ENCODE results near the gene ZPBP.
"Not testable (repeated sequence)": the region's sequence is repeated elsewhere in the genome, so short reads cannot be mapped to it uniquely, and the experiment has no call there.

ZPBP gene

GRCh38 chr7:50092579-50093491 lies at the start of gene ZPBP:
Gene ZPBP, minus strand, starts transcription at chr7:50093246. Its CDS starts 52 bp downstream, at chr7:50093194.
- peak; percentile 51 for DNase-seq

- DNase-seq, result peak; percentile 51
These were observed 49.5 kb upstream of the ZPBP start for GRCh38 chr7:50142425-50143017.

- no peak for DNase-seq
These were observed 48.8 kb upstream of the ZPBP start for GRCh38 chr7:50141854-50142253.

- no peak for DNase-seq
These were observed 48.1 kb upstream of the ZPBP start for GRCh38 chr7:50141131-50141530.

- no peak for DNase-seq
These were observed 47.6 kb upstream of the ZPBP start for GRCh38 chr7:50140688-50141087.

- DNase-seq, result no peak
These were observed 45.1 kb upstream of the ZPBP start for GRCh38 chr7:50138101-50138500.

GRCh38 chr7:50125766-50126165 lies 32.7 kb upstream of the ZPBP start:
- DNase-seq, result no peak

- no peak for DNase-seq
These were observed 28.2 kb upstream of the ZPBP start for GRCh38 chr7:50121286-50121685.

GRCh38 chr7:50119815-50120637 lies 27.0 kb upstream of the ZPBP start:
- no peak for DNase-seq

GRCh38 chr7:50112250-50112649 lies 19.2 kb upstream of the ZPBP start:
- no peak for DNase-seq

GRCh38 chr7:50101873-50102272 lies 8.8 kb upstream of the ZPBP start:
- no peak for DNase-seq

GRCh38 chr7:50095634-50096033 lies 2.6 kb upstream of the ZPBP start:
- DNase-seq, result no peak

GRCh38 chr7:50088463-50089129 lies 4.5 kb downstream of the ZPBP start:
- no peak for DNase-seq

GRCh38 chr7:50085344-50085743 lies 7.7 kb downstream of the ZPBP start:
- no peak for DNase-seq

- no peak for DNase-seq
These were observed 20.0 kb downstream of the ZPBP start for GRCh38 chr7:50073093-50073492.

GRCh38 chr7:50069613-50070012 lies 23.4 kb downstream of the ZPBP start:
- no peak for DNase-seq

- DNase-seq, result peak; percentile 9
These were observed 24.0 kb downstream of the ZPBP start for GRCh38 chr7:50068850-50069551.

GRCh38 chr7:50068026-50068425 lies 25.0 kb downstream of the ZPBP start:
- DNase-seq, result peak; percentile 5

GRCh38 chr7:50062951-50063350 lies 30.1 kb downstream of the ZPBP start:
- DNase-seq, result no peak

GRCh38 chr7:50056131-50056530 lies 36.9 kb downstream of the ZPBP start:
- DNase-seq, result no peak

- no peak for DNase-seq
These were observed 45.3 kb downstream of the ZPBP start for GRCh38 chr7:50047716-50048115.

- not testable (repeated sequence) for DNase-seq
These were observed 51.9 kb downstream of the ZPBP start for GRCh38 chr7:50041165-50041564.
